Transverse colon (tissue), 4 donors: ENCODE results near the gene NR5A2. TPM values are rescaled to one million over a fixed set of nuclear protein-coding genes. Genes with fewer than 3 reads are reported as not detected.

Experiments
- DNase-seq: peaks from one replicate; pipeline ENCODE4 v3.0.0-alpha.2; 2019
- H3K27ac ChIP-seq, 4 donors: fragments of 200-600 bp; sonication (generic); 2 replicates each; pipeline ENCODE4 v1.5.1; 2016 to 2018; ENCODE audit warnings: inconsistent platforms in 4 of 4
- H3K27me3 ChIP-seq: fragments of 200-600 bp; sonication (generic); 2 replicates; pipeline ENCODE4 v1.5.1; 2017; ENCODE audit warnings: inconsistent platforms
- H3K36me3 ChIP-seq, 4 donors: fragments of 200-600 bp; sonication (generic); 2 replicates each; pipeline ENCODE4 v1.5.1; 2017 to 2019; ENCODE audit warnings: inconsistent platforms in 4 of 4
- H3K4me1 ChIP-seq, 4 donors: fragments of 200-600 bp; sonication (generic); 2 replicates each; pipeline ENCODE4 v1.5.1; 2017 to 2020; ENCODE audit warnings: inconsistent platforms in 4 of 4
- H3K4me3 ChIP-seq, 4 donors: fragments of 200-600 bp; sonication (generic); 1 replicate in 1 of 4; 2 replicates in 3 of 4; pipeline versions ENCODE4 v1.5.1 to v1.6.1; 2017 to 2019; ENCODE audit warnings: inconsistent platforms in 4 of 4
- H3K9me3 ChIP-seq, 2 donors: fragments of 200-600 bp; sonication (generic); 2 replicates each; pipeline ENCODE4 v1.5.1; 2017 to 2019; ENCODE audit warnings: inconsistent platforms in 2 of 2
- CTCF ChIP-seq, 5 experiments: fragments of 200-600 bp in 3 of 5; fragments of 450-650 bp in 2 of 5; sonication (generic) in 3 of 5; IDR thresholded peaks; 1 replicate in 2 of 5; 2 replicates in 3 of 5; pipeline ENCODE4 v1.5.1; 2016 to 2017; ENCODE audit warnings: antibody characterized with exemption in 5 of 5, inconsistent platforms in 3 of 5, mild to moderate bottlenecking in 2 of 5, moderate library complexity in 1 of 5
- EP300 ChIP-seq: sonication (generic); formaldehyde crosslinking; IDR thresholded peaks from one replicate; pipeline ENCODE4 v1.6.1; 2017; ENCODE audit warnings: antibody characterized with exemption, low read depth
- POLR2A ChIP-seq: fragments of 450-650 bp; IDR thresholded peaks from one replicate; pipeline ENCODE4 v1.6.1; 2016; ENCODE audit warnings: antibody characterized with exemption, mild to moderate bottlenecking, moderate library complexity
- POLR2AphosphoS5 ChIP-seq, 3 donors: sonication (generic); formaldehyde crosslinking; IDR thresholded peaks; one replicate each; pipeline ENCODE4 v1.6.1; 2016; ENCODE audit warnings: antibody characterized with exemption in 3 of 3
- WGBS, 2 donors: methylation state at CpG; one replicate each; pipeline ENCODE4 v1.1.5; 2018; ENCODE audit warnings: low coverage in 1 of 2; 5-methylcytosine and 5-hydroxymethylcytosine counted together
- in situ Hi-C, 4 donors: fragments of 200-750 bp; cut with MboI; loops; one replicate each; pipeline versions ENCODE4 v1.15.0 to v1.15.1; 2017; ENCODE audit warnings: low sequenced_read_pairs in 3 of 4, low pct_ligation_motif_present in 1 of 4, low pct_unique_long_range_greater_than_20kb in 1 of 4
- intact Hi-C: fragments of 100-400 bp; cut with DNase I; formaldehyde crosslinking; loops from one replicate; pipeline ENCODE4 v1.15.1; 2023; ENCODE audit warnings: low total_unique reads
- total RNA-seq, 4 donors: library from RNA; depleted of rRNA; stranded (reverse); fragments of >200 nt; gene quantifications; one replicate each; pipeline ENCODE4 v1.1.0, GENCODE V29; 2016

NR5A2 gene
- total RNA-seq, 4 donors from 2014 or later, result 75.4 to 92.6 (median 85.4) TPM

GRCh38 chr1:200081969-200082245 is 54.4 kb downstream of the NR5A2 start:
- WGBS, 2 donors, result 58 to 74% methylated on average over 3 of the region's 3 CpGs

GRCh38 chr1:200082329-200082728 is 54.8 kb downstream of the NR5A2 start:
- DNase-seq, result no peak
- H3K27me3 ChIP-seq, result no peaks in the 10 kb centered on the region
- no peak overlapping the region for H3K4me3 ChIP-seq
- H3K27ac ChIP-seq, result no peak overlapping the region
- in situ Hi-C loops, result no loop called here
- no peaks in the 10 kb centered on the region for H3K36me3 ChIP-seq
- TF ChIP-seq CTCF (IDR thresholded peaks at IDR 0.05) (no peak), EP300 (no peak), POLR2A (no peak), POLR2AphosphoS5 (IDR thresholded peaks at IDR 0.05) (no peak)
- intact Hi-C loops, result no loop called here
- WGBS, 2 donors, result 63 to 71% methylated on average over 2 of the region's 2 CpGs
- H3K4me1 ChIP-seq, result no peaks in the 10 kb centered on the region
- no peaks in the 10 kb centered on the region for H3K9me3 ChIP-seq

More at GRCh38 chr1:200081969-200082245, 54.4 kb downstream of the NR5A2 start:
- H3K4me3 ChIP-seq, result no peak overlapping the region
- DNase-seq, result no peak
- H3K27me3 ChIP-seq, result peaks cover under 1% of the 10 kb centered on the region
- no peaks in the 10 kb centered on the region for H3K4me1 ChIP-seq
- no peak overlapping the region for H3K27ac ChIP-seq
- intact Hi-C loops, result no loop called here
- H3K9me3 ChIP-seq, result no peaks in the 10 kb centered on the region
- TF ChIP-seq CTCF (IDR thresholded peaks at IDR 0.05), result no peak
- TF ChIP-seq POLR2A, result no peak
- TF ChIP-seq POLR2AphosphoS5 (IDR thresholded peaks at IDR 0.05), result no peak
- TF ChIP-seq EP300, result no peak
- no peaks in the 10 kb centered on the region for H3K36me3 ChIP-seq
- in situ Hi-C loops, result no loop called here

GRCh38 chr1:200090252-200091159 is 63.0 kb downstream of the NR5A2 start:
- Histone ChIP-seq H3K27ac (no peak overlapping the region), H3K4me1 (no peaks in the 10 kb centered on the region), H3K4me3 (no peak overlapping the region), H3K27me3 (no peaks in the 10 kb centered on the region), H3K9me3 (no peaks in the 10 kb centered on the region), H3K36me3 (no peaks in the 10 kb centered on the region)
- DNase-seq, result no peak
- intact Hi-C loops, result no loop called here
- in situ Hi-C loops, result no loop called here
- TF ChIP-seq POLR2AphosphoS5 (IDR thresholded peaks at IDR 0.05) (no peak), POLR2A (no peak), CTCF (IDR thresholded peaks at IDR 0.05) (no peak), EP300 (no peak)
- 48 to 64% methylated on average over 3 to 5 of the region's 5 CpGs for WGBS, 2 donors

GRCh38 chr1:200095057-200095577 is 67.6 kb downstream of the NR5A2 start:
- H3K27ac ChIP-seq, result no peak overlapping the region
- H3K9me3 ChIP-seq, result no peaks in the 10 kb centered on the region
- H3K4me3 ChIP-seq, result no peak overlapping the region
- intact Hi-C loops, result no loop called here
- no peaks in the 10 kb centered on the region for H3K36me3 ChIP-seq
- no peaks in the 10 kb centered on the region for H3K4me1 ChIP-seq
- H3K27me3 ChIP-seq, result no peaks in the 10 kb centered on the region
- WGBS, 2 donors, result 72 to 89% methylated on average over 2 of the region's 2 CpGs
- DNase-seq, result no peak
- TF ChIP-seq POLR2A (no peak), POLR2AphosphoS5 (IDR thresholded peaks at IDR 0.05) (no peak), EP300 (no peak), CTCF (IDR thresholded peaks at IDR 0.05) (no peak)
- in situ Hi-C loops, result no loop called here
